Panc1 (cell line): ENCODE results near the gene OSBP2. TPM values are rescaled to one million over a fixed set of nuclear protein-coding genes. Genes with fewer than 3 reads are reported as not detected.

ENCODE experiments used
- ATAC-seq: fragments of 200-7000 bp; cut with Tn5 transposase; 2 replicates; pipeline ENCODE4 v1.9.1; 2020; ENCODE audit warnings: mild to moderate bottlenecking, moderate library complexity
- BruUV-seq: library from RNA; stranded (reverse); fragments of 400-500 nt; replicated peaks from 2 replicates; lab custom pipeline; 2021; lab: Mats Ljungman, UMichigan
- CTCF ChIA-PET: fragments of 300-600 bp; sonication (Branson Sonifier 250); formaldehyde crosslinking; loops from one replicate; lab custom pipeline; 2022; ENCODE audit warnings: antibody characterized with exemption; lab: Charles Lee
- POLR2A ChIA-PET: fragments of 300-600 bp; sonication (Branson Sonifier 250); formaldehyde crosslinking; loops from one replicate; lab custom pipeline; 2022; ENCODE audit warnings: antibody characterized with exemption; lab: Charles Lee
- DNase-seq: peaks from one replicate; pipeline ENCODE4 v3.0.0-alpha.2; 2010; ENCODE audit warnings: low read depth, low spot score
- H3K27ac ChIP-seq: 2 replicates; pipeline ENCODE4 v1.5.1; 2011; ENCODE audit warnings: mild to moderate bottlenecking, low read length, inconsistent platforms
- H3K27me3 ChIP-seq: fragments of 200-500 bp; sonication (Bioruptor generic); 2 replicates; pipeline ENCODE4 v1.6.0; 2014; ENCODE audit warnings: low read length, inconsistent platforms; ENCODE audit not compliant: control insufficient read depth, insufficient read depth
- H3K36me3 ChIP-seq: fragments of 200-500 bp; sonication (Bioruptor generic); 2 replicates; pipeline ENCODE4 v1.5.1; 2014; ENCODE audit warnings: inconsistent platforms, mild to moderate bottlenecking, low read length, moderate library complexity; ENCODE audit not compliant: control insufficient read depth, insufficient read depth
- H3K4me1 ChIP-seq: 2 replicates; pipeline ENCODE4 v1.5.1; 2011; ENCODE audit warnings: inconsistent platforms, mild to moderate bottlenecking, low read length, moderate library complexity; ENCODE audit not compliant: control insufficient read depth, insufficient read depth
- H3K4me3 ChIP-seq, 2 experiments: 2 replicates each; pipeline ENCODE4 v1.5.1; 2011 to 2012; ENCODE audit warnings: low read depth in 2 of 2, low read length in 2 of 2, mild to moderate bottlenecking in 2 of 2, inconsistent platforms in 1 of 2, moderate library complexity in 1 of 2
- H3K9me3 ChIP-seq: fragments of 200-500 bp; sonication (Bioruptor generic); 2 replicates; pipeline ENCODE4 v1.5.1; 2014; ENCODE audit warnings: low read depth, mild to moderate bottlenecking, inconsistent platforms, low read length, moderate library complexity; ENCODE audit not compliant: control insufficient read depth, insufficient read depth
- CTCF ChIP-seq: fragments of 450-650 bp; IDR thresholded peaks from 2 replicates; pipeline ENCODE4 v1.5.1; 2017; ENCODE audit warnings: mild to moderate bottlenecking
- POLR2AphosphoS5 ChIP-seq: IDR thresholded peaks from 2 replicates; pipeline ENCODE4 v1.6.1; 2012; ENCODE audit warnings: mild to moderate bottlenecking, low read depth, low read length, moderate library complexity
- SIN3A ChIP-seq: IDR thresholded peaks from 2 replicates; pipeline ENCODE4 v1.6.1; 2012; ENCODE audit warnings: low read depth, mild to moderate bottlenecking, low read length, moderate library complexity, borderline replicate concordance; ENCODE audit not compliant: insufficient read depth
- TCF7L2 ChIP-seq: IDR thresholded peaks from 2 replicates; pipeline ENCODE4 v1.6.1; 2011; ENCODE audit warnings: mild to moderate bottlenecking, low read depth, low read length, inconsistent platforms
- in situ Hi-C: cut with HindIII; loops from 2 replicates; pipeline ENCODE4 v1.10.0; 2016; ENCODE audit warnings: low sequenced_read_pairs, low pct_unique_long_range_greater_than_20kb
- intact Hi-C: fragments of 100-400 bp; cut with micrococcal nuclease; formaldehyde crosslinking; loops from one replicate; pipeline ENCODE4 v1.10.0; 2022; ENCODE audit not compliant: unreplicated experiment
- total RNA-seq: library from RNA; stranded (reverse); gene quantifications from one replicate; pipeline ENCODE4 v1.2.1, GENCODE V29; 2021; ENCODE audit not compliant: unreplicated experiment
- TF ChIP-seq, protein P1 (sequence below), 2 experiments: IDR thresholded peaks; 2 replicates each; pipeline ENCODE4 v1.6.1; 2011 to 2012; ENCODE audit warnings: low read depth in 2 of 2, control low read depth in 1 of 2, low read length in 1 of 2, mild to moderate bottlenecking in 1 of 2, moderate library complexity in 1 of 2; ENCODE audit not compliant: insufficient read depth in 1 of 2

Gene OSBP2
- total RNA-seq, 1 experiment from 2014 or later = 4.7 TPM

- CTCF ChIA-PET = no interaction called here
Observed at GRCh38 chr22:30654361-30654760, 40.3 kb upstream of the OSBP2 start.

DNA sequence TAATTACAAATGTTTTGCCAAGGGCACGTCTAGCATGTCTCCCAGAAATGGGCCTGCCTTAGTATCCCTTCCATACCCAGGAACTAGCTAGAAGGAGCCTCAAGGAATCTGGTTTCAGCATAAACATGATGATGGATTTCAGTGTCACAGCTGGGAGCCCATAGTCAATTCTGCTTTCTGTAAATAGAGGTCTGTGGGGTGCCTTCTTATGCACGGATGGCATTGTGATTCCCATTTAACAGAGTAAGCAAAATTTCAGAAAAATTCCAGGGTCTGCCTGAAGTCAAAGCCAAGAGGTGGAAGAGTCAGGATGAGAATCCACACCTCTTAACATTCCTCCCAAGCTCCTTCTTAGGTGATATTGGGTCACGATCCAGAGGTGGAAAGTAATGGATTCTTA lies 39.1 kb upstream of the OSBP2 start:
- Histone ChIP-seq H3K36me3 (no peaks in the 10 kb centered on the region), H3K9me3 (no peaks in the 10 kb centered on the region), H3K4me1 (no peaks in the 10 kb centered on the region), H3K27ac (no peak overlapping the region), H3K27me3 (no peaks in the 10 kb centered on the region), H3K4me3 (no peak overlapping the region)
- intact Hi-C loops = no loop called here
- DNase-seq (no peak), ATAC-seq (no peak)
- POLR2A ChIA-PET = interaction anchor here (0.6 kb wide), 1 partner anchor 271 kb away, joined by 4 read pairs; no protein-coding TSS in a partner anchor
- no peak for TF ChIP-seq SIN3A
- no peak for TF ChIP-seq POLR2AphosphoS5
- TF ChIP-seq CTCF = no peak
- no peak for TF ChIP-seq TCF7L2
- TF ChIP-seq, protein P1, sequence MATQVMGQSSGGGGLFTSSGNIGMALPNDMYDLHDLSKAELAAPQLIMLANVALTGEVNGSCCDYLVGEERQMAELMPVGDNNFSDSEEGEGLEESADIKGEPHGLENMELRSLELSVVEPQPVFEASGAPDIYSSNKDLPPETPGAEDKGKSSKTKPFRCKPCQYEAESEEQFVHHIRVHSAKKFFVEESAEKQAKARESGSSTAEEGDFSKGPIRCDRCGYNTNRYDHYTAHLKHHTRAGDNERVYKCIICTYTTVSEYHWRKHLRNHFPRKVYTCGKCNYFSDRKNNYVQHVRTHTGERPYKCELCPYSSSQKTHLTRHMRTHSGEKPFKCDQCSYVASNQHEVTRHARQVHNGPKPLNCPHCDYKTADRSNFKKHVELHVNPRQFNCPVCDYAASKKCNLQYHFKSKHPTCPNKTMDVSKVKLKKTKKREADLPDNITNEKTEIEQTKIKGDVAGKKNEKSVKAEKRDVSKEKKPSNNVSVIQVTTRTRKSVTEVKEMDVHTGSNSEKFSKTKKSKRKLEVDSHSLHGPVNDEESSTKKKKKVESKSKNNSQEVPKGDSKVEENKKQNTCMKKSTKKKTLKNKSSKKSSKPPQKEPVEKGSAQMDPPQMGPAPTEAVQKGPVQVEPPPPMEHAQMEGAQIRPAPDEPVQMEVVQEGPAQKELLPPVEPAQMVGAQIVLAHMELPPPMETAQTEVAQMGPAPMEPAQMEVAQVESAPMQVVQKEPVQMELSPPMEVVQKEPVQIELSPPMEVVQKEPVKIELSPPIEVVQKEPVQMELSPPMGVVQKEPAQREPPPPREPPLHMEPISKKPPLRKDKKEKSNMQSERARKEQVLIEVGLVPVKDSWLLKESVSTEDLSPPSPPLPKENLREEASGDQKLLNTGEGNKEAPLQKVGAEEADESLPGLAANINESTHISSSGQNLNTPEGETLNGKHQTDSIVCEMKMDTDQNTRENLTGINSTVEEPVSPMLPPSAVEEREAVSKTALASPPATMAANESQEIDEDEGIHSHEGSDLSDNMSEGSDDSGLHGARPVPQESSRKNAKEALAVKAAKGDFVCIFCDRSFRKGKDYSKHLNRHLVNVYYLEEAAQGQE (IDR thresholded peaks at IDR 0.05; ENCODE audit: insufficient read depth in 1 of 2, low read depth in 2 of 2, low read length in 1 of 2) = no peak
- in situ Hi-C loops = no loop called here
- no TSS peak for BruUV-seq
- CTCF ChIA-PET = no interaction called here

More at GRCh38 chr22:30654361-30654760, 40.3 kb upstream of the OSBP2 start:
- no peaks in the 10 kb centered on the region for H3K4me1 ChIP-seq
- POLR2A ChIA-PET = no interaction called here
- in situ Hi-C loops = no loop called here
- intact Hi-C loops = no loop called here
- H3K27ac ChIP-seq = no peak overlapping the region
- TF ChIP-seq TCF7L2 (no peak), POLR2AphosphoS5 (no peak), SIN3A (no peak), CTCF (no peak)
- TF ChIP-seq, protein P1 (IDR thresholded peaks at IDR 0.05; ENCODE audit: insufficient read depth in 1 of 2, low read depth in 2 of 2, low read length in 1 of 2) = no peak
- no peak for DNase-seq
- no peak for ATAC-seq
- no TSS peak for BruUV-seq
- H3K4me3 ChIP-seq = no peak overlapping the region
- H3K9me3 ChIP-seq = no peaks in the 10 kb centered on the region
- no peaks in the 10 kb centered on the region for H3K27me3 ChIP-seq
- no peaks in the 10 kb centered on the region for H3K36me3 ChIP-seq
